Activated CD4-positive, alpha-beta T cell treated with anti-CD3 and anti-CD28 coated beads, Interleukin-2, amount 50 U/mL, for 16 hours (primary cell): Measurements from ENCODE around the gene RCOR2.
A peak's percentile ranks its signal among the peaks of the same experiment; 100 is the strongest.

Experiments
- DNase-seq: peaks from one replicate; pipeline ENCODE4 v3.0.0-alpha.2; 2020

Gene RCOR2

DNA sequence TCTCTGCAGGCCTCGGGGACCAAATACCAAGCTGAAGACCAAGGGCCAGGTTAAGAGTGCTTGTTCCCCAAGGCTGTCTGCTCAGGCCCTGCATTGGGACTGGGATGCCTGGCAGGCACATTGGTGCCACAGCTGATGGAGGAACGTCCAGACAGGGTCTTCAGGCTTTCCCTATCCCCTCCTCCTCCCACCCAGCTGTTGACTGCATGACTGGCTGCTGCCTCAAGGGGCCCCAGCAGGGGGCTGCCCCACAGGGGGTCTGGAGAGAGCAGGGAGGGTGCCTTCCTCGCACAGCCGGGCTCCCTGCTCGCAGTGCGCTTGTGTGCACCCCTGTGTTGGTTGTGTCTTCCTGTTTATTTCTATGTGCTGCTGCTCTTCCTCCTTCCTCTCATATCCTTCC, 9.9 kb downstream of the RCOR2 start:
- no peak for DNase-seq

- DNase-seq = peak; percentile 28
These were observed 10.4 kb downstream of the RCOR2 start for GRCh38 chr11:63906585-63906984.

- DNase-seq = no peak
These were observed 10.9 kb downstream of the RCOR2 start for GRCh38 chr11:63906087-63906486.

DNA sequence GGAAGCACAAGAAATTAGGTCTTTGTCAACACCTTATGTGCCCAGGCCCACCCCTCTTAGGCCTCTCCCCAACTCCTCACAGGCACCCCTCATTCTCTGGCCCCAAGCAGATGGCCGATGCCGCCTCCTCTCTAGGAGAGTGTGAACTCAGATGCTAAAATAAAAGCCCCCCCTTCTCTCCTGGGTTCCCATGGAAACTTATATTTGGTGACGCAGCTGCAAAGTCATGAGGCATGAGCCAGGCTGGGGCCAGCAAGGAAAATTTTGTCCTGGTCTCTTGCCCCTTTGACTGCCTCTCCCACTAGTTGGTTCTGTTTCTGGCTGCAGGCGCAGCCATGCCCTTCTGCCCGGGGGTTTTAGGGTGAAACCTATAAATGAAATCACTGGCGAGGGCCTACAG, 11.8 kb downstream of the RCOR2 start:
- DNase-seq = no peak

DNA sequence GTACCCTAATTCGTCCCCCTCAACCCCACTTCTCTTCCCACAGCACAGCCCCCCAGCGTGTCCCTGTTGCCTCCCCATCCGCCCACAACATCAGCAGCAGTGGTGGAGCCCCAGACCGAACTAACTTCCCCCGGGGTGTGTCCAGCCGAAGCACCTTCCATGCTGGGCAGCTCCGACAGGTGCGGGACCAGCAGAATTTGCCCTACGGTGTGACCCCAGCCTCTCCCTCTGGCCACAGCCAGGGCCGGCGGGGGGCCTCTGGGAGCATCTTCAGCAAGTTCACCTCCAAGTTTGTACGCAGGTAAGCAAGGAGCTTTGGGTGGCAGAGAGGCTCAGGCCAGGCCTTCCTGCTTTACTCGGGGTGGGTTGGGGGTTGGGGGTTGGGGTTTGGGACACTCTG, 12.2 kb downstream of the RCOR2 start:
- DNase-seq = no peak

DNA sequence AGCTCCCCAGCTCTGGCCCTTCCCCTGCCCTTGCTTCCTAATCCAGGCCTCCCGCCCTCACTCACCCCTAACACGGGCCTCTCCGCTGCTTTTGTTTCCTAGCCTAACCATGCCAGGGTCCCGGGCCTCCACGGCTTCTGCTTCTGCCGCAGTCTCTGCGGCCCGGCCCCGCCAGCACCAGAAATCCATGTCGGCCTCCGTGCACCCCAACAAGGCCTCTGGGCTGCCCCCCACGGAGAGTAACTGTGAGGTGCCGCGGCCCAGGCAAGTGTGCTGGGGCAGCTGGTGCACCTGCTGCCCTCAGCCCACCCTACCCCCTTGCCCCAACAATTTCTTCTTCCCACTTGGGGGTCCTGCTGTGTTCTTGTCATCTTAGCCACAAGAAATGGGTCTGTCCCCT, 13.1 kb downstream of the RCOR2 start:
- DNase-seq = no peak

- no peak for DNase-seq
These were observed 15.3 kb downstream of the RCOR2 start for GRCh38 chr11:63901660-63902059.

GRCh38 chr11:63897459-63898146, 19.4 kb downstream of the RCOR2 start:
- DNase-seq = no peak

DNA sequence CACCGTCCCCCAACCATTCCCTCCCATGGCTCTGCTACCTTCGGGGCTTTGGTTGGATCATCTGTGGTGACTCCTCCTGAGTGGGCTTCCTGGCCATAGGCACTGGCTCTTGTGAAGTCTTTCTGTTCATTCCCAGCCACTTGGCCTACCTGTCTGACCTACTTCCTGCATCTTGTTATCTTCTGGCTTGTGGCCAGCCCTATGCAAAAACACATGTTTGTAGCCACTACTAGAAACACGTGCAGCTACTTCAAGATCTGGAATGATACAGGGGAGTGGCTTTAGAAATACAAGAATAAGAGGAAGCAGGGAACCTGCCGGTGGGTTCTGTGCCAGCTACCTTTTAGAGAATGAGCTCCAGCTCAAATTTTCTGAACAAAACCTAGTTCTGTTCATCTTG, 20.9 kb downstream of the RCOR2 start:
- no peak for DNase-seq

GRCh38 chr11:63893355-63893754, 23.6 kb downstream of the RCOR2 start:
- DNase-seq = no peak

DNA sequence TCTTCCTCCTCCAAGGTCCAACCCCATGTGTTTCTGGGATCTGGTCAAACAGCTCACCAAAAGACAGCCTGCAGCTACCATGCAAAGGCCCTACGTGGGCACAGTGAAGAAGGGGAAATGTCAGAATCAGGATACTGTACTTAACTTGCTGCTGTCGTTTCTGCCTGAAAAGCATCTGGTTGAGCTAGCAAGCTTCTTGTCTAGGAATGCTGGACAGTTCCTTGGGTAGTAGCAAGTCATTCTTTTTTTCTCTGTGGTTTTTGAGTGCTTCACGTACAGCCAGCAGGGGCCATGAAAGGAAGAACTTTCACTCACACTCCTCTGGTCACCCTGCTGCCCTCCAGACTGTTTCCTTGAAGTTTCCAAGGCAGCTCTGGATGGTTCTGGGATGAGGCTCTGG, 24.7 kb downstream of the RCOR2 start:
- no peak for DNase-seq

DNA sequence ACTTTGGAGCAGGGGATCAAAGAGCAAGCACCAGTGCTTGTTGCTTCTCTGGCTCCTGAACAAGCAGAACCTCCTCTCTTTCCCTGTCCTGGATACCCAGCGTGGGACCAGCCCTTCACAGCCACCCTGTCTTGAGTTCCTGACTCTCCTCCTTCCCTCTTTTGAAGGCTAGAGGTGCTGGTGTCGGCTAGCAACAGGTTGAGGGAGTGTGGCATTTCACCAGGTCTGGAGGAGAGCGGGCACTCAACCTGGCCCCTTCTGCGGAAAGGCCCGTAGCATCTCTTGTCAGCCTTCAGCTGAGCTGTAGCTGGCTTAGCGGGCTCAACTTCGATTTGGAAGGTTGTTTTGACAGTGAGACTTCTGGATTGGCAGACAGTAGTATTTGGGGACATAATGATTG, 26.6 kb downstream of the RCOR2 start:
- no peak for DNase-seq

DNA sequence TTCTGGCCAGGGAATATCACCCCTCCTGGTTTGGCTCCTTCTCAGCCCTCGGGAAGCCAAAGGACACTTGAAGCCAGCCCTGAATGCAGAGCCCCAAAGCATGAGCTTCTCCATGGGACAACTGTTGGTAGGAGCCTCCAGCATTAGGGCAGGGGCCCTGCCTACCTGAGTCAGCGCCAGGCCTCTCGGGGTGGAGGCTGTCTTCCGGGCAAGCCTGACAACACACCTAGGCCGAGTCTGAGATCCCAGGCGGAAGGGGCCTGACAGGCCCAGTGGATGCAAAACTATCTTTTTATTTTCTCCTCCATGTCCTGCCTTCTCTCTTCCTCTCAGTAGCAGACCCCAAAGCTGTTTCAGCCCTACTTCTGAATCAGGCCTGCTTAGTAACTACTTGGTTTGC, 27.6 kb downstream of the RCOR2 start:
- DNase-seq = no peak

GRCh38 chr11:63888170-63889086, 28.5 kb downstream of the RCOR2 start:
- DNase-seq = peak; percentile 73

DNA sequence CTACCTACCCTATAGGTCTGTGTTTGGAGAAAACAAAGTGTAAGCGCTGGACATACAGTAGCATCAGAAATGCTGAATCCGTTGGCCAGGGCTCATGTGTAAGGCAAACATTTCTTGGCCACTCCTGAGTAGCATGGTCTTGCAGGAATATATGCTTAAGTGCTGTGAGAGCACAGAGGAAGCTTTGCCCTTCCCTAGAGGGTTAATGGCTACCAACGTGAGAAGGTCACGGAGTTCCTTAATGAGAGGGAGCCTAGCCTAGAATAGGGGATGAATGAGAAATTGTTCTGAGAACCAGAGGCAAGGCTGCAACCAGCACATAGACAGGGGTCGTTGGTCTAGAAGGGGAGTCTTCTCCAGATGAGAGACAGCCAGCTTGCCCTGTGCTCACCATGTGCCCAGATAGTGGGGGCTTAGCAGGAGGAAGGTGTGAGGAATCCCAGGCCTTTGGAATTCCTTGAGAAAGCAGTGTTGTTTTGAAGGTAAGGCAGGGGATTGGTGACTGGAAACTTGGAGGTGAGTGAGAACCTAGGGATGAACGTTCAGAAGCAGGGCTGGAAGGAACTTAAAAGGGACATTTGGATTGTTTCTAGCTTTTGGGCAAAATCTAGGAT, 29.5 kb downstream of the RCOR2 start:
- no peak for DNase-seq

- no peak for DNase-seq
These were observed 32.6 kb downstream of the RCOR2 start for GRCh38 chr11:63884196-63884932.

- DNase-seq = no peak
These were observed 33.2 kb downstream of the RCOR2 start for GRCh38 chr11:63883791-63884190.

DNA sequence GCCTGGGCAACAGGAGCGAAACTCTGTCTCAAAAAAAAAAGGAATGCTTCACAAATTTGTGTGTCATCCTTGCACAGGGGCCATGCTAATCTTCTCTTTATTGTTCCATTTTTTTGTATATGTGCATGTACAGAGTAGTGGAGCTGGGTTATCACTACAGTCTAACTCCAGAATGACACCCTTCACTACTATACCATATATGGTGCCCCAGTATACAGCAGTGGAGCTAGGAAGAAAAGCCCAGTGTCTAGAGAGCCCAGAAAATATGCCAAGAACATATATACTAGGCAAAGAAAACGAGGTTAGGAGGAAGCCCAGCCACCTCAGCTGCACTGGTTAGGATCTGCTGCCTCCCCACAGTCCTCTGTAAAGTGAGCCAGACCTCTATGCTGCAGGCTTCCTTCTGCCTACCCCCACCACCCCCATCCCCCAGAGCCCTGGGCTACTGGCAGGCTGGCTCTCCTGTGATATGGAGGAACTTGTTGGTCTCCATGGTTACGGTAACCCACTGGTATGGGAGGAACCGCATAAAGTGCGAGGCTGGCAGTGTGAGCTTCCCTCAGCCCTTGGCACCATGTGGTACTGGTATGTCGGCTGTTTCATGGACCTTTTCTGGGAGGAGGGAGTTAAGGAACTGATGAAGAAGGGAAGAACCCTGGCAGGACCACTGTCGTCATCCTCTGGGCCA, 34.3 kb downstream of the RCOR2 start:
- no peak for DNase-seq

GRCh38 chr11:63880403-63880790, 36.6 kb downstream of the RCOR2 start:
- no peak for DNase-seq

- DNase-seq = no peak
These were observed 37.2 kb downstream of the RCOR2 start for GRCh38 chr11:63879598-63880402.

DNA sequence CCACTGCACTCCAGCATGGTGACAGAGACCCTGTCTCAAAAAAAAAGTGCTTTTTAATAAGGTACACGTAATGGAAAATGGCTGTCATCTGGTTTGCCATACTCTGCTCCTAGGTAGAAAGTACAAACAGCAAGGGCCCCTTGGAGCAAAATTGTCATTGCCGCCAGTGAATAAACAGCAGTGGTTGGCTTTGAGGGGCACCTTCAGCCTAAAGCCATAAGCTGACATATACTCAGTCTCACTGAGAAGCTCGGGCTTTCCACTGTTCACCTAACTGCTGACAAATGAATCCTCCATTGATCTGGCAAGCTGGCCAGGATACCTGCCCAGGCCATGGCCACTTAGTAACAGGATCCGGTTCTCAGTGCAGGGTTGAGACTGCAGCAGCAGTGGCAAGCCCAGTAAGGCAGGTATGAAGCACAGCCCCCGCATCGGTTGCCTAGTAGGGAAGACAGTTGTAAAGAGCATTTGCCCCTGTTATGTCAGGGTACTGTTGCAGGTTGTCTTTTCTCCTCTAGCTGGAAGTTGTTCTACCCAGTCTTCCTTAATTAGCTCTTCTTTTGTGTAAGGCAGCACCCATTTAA, 39.2 kb downstream of the RCOR2 start:
- no peak for DNase-seq
